ENCODE measurements around the gene AOX1.

DNA sequence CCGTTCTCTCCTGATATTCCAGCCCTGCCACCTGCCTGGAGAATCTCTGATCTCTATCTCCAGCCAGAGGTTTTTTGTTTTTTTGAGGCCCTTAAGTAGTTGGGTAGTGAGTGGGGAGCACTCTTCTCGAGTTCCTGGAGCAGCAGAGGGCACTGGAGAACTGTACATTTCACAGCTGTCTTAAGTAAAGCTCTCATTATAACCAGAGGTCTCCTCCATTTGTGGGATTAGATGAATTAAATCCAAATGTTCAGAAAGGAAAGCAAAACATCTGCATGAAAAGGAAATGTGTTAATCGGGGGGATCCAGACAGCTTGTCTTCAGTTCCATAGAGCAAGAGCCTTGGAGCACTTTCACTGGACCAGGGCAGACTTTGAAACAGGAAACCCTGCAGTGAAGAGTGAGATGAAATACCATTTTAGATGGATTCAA, 32.8 kb downstream of the AOX1 start:
- TF ChIP-seq POLR2AphosphoS5 (IDR thresholded peaks at IDR 0.05; ENCODE audit: low read depth, low read length) = no peak
- TF ChIP-seq, protein P1, sequence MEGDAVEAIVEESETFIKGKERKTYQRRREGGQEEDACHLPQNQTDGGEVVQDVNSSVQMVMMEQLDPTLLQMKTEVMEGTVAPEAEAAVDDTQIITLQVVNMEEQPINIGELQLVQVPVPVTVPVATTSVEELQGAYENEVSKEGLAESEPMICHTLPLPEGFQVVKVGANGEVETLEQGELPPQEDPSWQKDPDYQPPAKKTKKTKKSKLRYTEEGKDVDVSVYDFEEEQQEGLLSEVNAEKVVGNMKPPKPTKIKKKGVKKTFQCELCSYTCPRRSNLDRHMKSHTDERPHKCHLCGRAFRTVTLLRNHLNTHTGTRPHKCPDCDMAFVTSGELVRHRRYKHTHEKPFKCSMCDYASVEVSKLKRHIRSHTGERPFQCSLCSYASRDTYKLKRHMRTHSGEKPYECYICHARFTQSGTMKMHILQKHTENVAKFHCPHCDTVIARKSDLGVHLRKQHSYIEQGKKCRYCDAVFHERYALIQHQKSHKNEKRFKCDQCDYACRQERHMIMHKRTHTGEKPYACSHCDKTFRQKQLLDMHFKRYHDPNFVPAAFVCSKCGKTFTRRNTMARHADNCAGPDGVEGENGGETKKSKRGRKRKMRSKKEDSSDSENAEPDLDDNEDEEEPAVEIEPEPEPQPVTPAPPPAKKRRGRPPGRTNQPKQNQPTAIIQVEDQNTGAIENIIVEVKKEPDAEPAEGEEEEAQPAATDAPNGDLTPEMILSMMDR (IDR thresholded peaks at IDR 0.05) = peak; percentile 63
- TF ChIP-seq, protein P2, sequence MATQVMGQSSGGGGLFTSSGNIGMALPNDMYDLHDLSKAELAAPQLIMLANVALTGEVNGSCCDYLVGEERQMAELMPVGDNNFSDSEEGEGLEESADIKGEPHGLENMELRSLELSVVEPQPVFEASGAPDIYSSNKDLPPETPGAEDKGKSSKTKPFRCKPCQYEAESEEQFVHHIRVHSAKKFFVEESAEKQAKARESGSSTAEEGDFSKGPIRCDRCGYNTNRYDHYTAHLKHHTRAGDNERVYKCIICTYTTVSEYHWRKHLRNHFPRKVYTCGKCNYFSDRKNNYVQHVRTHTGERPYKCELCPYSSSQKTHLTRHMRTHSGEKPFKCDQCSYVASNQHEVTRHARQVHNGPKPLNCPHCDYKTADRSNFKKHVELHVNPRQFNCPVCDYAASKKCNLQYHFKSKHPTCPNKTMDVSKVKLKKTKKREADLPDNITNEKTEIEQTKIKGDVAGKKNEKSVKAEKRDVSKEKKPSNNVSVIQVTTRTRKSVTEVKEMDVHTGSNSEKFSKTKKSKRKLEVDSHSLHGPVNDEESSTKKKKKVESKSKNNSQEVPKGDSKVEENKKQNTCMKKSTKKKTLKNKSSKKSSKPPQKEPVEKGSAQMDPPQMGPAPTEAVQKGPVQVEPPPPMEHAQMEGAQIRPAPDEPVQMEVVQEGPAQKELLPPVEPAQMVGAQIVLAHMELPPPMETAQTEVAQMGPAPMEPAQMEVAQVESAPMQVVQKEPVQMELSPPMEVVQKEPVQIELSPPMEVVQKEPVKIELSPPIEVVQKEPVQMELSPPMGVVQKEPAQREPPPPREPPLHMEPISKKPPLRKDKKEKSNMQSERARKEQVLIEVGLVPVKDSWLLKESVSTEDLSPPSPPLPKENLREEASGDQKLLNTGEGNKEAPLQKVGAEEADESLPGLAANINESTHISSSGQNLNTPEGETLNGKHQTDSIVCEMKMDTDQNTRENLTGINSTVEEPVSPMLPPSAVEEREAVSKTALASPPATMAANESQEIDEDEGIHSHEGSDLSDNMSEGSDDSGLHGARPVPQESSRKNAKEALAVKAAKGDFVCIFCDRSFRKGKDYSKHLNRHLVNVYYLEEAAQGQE (IDR thresholded peaks at IDR 0.05; ENCODE audit: insufficient read depth in 1 of 2, low read depth in 2 of 2, low read length in 1 of 2) = no peak
- TF ChIP-seq TCF7L2 (IDR thresholded peaks at IDR 0.05; ENCODE audit: low read depth, low read length) = no peak
- TF ChIP-seq SIN3A (IDR thresholded peaks at IDR 0.05; ENCODE audit: borderline replicate concordance, insufficient read depth, low read depth, low read length) = no peak

All from Panc1 (cell line).